ENCODE results near the gene DUSP10. TPM values are rescaled to one million over a fixed set of nuclear protein-coding genes. Genes with fewer than 3 reads are reported as not detected.
A peak's percentile ranks its signal among the peaks of the same experiment; 100 is the strongest.

Gene DUSP10
- total RNA-seq, 2 donors from 2014 or later: 5.4 to 12.2 TPM

GRCh38 chr1:221747839-221748238 lies 6.0 kb upstream of the DUSP10 start:
- TF ChIP-seq POLR2A (IDR thresholded peaks at IDR 0.05): no peak
- TF ChIP-seq CTCF (IDR thresholded peaks at IDR 0.05): no peak
- no peaks in the 10 kb centered on the region for H3K9me3 ChIP-seq
- WGBS, 2 donors: 67 to 72% methylated on average over 5 of the region's 5 CpGs
- intact Hi-C loops (cut with DNase I): no loop called here
- DNase-seq (no peak), ATAC-seq (no peak)
- no peaks in the 10 kb centered on the region for H3K36me3 ChIP-seq (replicated peaks in 1 of 2; ENCODE audit: insufficient read depth in 1 of 2, low read depth in 2 of 2)
- H3K27ac ChIP-seq: no peak overlapping the region
- H3K4me3 ChIP-seq: no peak overlapping the region
- no peaks in the 10 kb centered on the region for H3K27me3 ChIP-seq
- H3K4me1 ChIP-seq: peaks cover 9% of the 10 kb centered on the region

- TF ChIP-seq POLR2A (IDR thresholded peaks at IDR 0.05) (peak in 2 of 3 donors; percentile 62 to 63), CTCF (IDR thresholded peaks at IDR 0.05) (no peak)
- intact Hi-C loops (cut with DNase I): no loop called here
- WGBS, 2 donors: 30 to 31% methylated on average over 16 of the region's 16 CpGs
- peak overlapping the region; percentile 99 to 100 (median 100) for H3K27ac ChIP-seq
- DNase-seq (peak in 3 of 4 donors; percentile 84 to 86 (median 85)), ATAC-seq (no peak)
- H3K4me3 ChIP-seq: peak overlapping the region in 1 of 2 donors; percentile 78
- no peaks in the 10 kb centered on the region for H3K9me3 ChIP-seq
- no peaks in the 10 kb centered on the region for H3K27me3 ChIP-seq
- peaks cover 29% of the 10 kb centered on the region for H3K4me1 ChIP-seq
- no peaks in the 10 kb centered on the region for H3K36me3 ChIP-seq (replicated peaks in 1 of 2; ENCODE audit: insufficient read depth in 1 of 2, low read depth in 2 of 2)
These were observed 1.7 kb upstream of the DUSP10 start for GRCh38 chr1:221743416-221744208.

- DNase-seq (peak; percentile 92 to 93 (median 92)), ATAC-seq (peak; percentile 73)
- H3K4me3 ChIP-seq: peak overlapping the region; percentile 55 to 78
- 0 to 1% methylated on average over 26 to 83 of the region's 98 CpGs for WGBS, 2 donors
- peak overlapping the region; percentile 99 to 100 (median 100) for H3K27ac ChIP-seq
- H3K36me3 ChIP-seq (replicated peaks in 1 of 2; ENCODE audit: insufficient read depth in 1 of 2, low read depth in 2 of 2): no peaks in the 10 kb centered on the region
- TF ChIP-seq POLR2A (IDR thresholded peaks at IDR 0.05): peak; percentile 7 to 62 (median 56)
- peak in 6 of 7 experiments; percentile 11 to 33 (median 25) for TF ChIP-seq CTCF (IDR thresholded peaks at IDR 0.05)
- intact Hi-C loops (cut with DNase I): no loop called here
- peaks cover 37% of the 10 kb centered on the region for H3K4me1 ChIP-seq
- no peaks in the 10 kb centered on the region for H3K27me3 ChIP-seq
- no peaks in the 10 kb centered on the region for H3K9me3 ChIP-seq
These were observed 896 bp upstream of the DUSP10 start for GRCh38 chr1:221742555-221743415.

GRCh38 chr1:221740993-221741702 lies 741 bp downstream of the DUSP10 start:
- no peaks in the 10 kb centered on the region for H3K9me3 ChIP-seq
- peaks cover 52% of the 10 kb centered on the region for H3K4me1 ChIP-seq
- intact Hi-C loops (cut with DNase I): no loop called here
- ATAC-seq (no peak), DNase-seq (peak in 3 of 4 donors; percentile 26 to 44 (median 37))
- 1% methylated on average over 36 of the region's 36 CpGs for WGBS, 2 donors
- H3K36me3 ChIP-seq (replicated peaks in 1 of 2; ENCODE audit: insufficient read depth in 1 of 2, low read depth in 2 of 2): no peaks in the 10 kb centered on the region
- H3K4me3 ChIP-seq: peak overlapping the region; percentile 30 to 54
- peak overlapping the region; percentile 90 to 100 (median 95) for H3K27ac ChIP-seq
- peak in 1 of 3 donors; percentile 12 for TF ChIP-seq POLR2A (IDR thresholded peaks at IDR 0.05)
- no peak for TF ChIP-seq CTCF (IDR thresholded peaks at IDR 0.05)
- H3K27me3 ChIP-seq: no peaks in the 10 kb centered on the region

All from body of pancreas (tissue), 4 donors.